Epithelial cell of prostate (primary cell): Measurements from ENCODE around the gene CNBP.
A peak's percentile ranks its signal among the peaks of the same experiment; 100 is the strongest.
"Not testable (repeated sequence)": the region's sequence is repeated elsewhere in the genome, so short reads cannot be mapped to it uniquely, and the experiment has no call there.

Experiments
- DNase-seq: peaks from one replicate; pipeline ENCODE4 v3.0.0-alpha.2; 2011; ENCODE audit warnings: low read depth, low spot score
- H3K27ac ChIP-seq: fragments of 450-650 bp; 2 replicates; pipeline ENCODE4 v1.5.1; 2017; ENCODE audit warnings: mild to moderate bottlenecking

Gene CNBP

DNA sequence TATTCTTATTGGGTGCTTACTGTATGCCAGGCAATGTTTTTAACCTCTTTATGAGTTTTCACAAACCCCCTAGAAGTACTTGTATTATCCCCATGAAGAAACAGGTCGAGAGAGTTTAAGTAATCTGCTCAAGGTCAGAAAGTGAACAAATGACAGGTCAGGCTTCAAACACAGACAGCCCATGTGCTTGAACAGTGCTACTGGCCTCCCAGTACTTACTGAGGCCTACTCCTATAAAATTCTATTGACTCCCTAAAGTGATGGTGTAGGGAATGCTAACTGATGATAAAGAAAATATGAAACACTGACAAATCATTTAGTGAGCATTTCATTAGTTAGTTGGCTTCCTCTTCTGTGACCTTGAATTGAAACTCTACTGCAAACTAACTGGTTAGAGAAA, 4.2 kb upstream of the CNBP start:
- no peak overlapping the region for H3K27ac ChIP-seq

DNA sequence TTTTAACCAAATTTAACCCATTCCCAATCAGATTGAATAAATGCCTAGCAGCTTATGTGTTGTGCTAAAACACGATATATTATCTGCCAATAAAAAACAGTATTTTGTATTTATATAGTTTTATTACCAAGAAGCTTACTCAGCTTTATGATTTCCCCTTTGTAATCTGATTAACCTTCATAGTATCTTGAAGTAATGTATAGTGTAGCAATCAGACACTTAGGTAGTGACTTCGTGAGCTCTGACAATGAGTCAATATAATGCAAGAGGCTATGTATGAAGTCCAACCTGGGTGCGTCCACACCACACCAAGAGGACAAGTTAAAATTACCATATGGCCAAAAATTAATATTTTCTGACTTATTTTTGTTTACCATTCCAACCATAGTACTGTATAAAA, 2.1 kb upstream of the CNBP start:
- peak overlapping the region; percentile 85 for H3K27ac ChIP-seq
- no peak for DNase-seq

More for the DNA sequence above, 4.2 kb upstream of the CNBP start:
- no peak for DNase-seq

DNA sequence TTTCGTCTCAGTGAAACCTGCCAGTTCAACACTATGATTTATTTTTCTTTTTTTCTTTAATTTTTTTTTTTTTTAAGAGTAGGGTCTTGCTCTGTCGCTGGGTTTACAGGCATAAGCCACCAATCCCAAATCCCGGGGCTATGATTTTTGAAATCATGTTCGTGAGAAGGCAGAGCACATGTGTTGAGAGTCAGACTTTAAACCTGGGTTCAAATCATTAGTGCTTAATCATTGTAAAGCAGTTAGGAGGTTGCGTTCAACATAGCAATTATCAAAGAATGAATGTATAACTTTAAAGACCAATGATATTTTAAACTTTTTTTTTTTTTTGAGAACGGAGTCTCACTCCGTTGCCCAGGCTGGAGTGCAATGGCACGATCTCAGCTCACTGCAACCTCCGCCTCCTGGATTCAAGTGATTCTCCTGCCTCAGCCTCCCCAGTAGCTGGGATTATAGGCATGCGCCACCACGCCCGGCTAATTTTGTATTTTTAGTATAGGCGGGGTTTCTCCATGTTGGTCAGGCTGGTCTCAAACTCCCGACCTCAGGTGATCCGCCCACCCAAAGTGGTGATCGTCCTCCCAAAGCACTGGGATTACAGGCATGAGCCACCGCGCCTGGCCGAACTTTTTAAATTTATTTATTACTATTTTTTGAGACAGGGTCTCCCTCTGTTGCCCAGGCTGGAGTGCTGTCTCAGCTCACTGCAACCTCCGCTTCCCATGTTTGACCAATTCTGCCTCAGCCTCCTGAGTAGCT, 1.3 kb upstream of the CNBP start:
- peak overlapping the region; percentile 85 for H3K27ac ChIP-seq
- not testable (repeated sequence) for DNase-seq

GRCh38 chr3:129184396-129184657, 631 bp upstream of the CNBP start:
- peak overlapping the region; percentile 85 for H3K27ac ChIP-seq
- DNase-seq = no peak

DNA sequence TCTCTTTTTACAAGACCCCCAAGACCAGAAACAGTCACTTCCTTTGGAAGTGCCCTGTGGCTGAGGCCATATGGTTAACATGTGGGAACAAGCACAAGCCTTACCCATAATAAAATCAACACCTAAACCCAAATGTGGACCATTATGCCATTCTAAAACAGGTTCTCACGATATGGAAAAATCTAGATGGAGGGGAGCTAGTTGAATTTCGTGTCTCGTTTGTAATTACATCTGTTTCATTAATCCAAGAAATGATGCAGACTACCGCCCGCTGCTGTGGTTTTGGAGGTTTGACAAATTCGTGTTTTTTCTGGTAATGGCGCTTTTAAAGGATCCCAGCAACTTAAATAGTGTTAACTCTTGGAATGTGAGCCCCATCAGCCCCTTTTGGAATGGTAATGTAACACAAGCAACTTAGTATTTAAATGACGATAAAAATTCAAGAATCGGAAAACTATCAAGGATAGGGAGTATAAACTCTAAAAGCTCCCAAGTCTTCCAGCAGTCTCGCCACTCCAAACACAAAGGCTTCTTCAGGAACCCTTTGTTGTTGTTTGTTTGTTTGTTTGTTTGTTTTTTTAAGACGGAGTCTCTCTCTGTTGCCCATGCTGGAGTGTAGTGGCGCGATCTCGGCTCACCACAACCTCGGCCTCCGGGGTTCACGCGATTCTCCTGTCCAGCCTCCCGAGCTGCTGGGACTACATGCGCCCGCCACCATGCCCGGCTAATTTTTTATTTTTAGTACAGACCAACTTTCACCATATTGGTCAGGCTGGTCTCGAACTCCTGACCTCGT, 1.1 kb downstream of the CNBP start:
- H3K27ac ChIP-seq = peak overlapping the region; percentile 85
- no peak for DNase-seq

GRCh38 chr3:129181819-129182218, 1.9 kb downstream of the CNBP start:
- no peak for DNase-seq
- H3K27ac ChIP-seq = peak overlapping the region; percentile 85

DNA sequence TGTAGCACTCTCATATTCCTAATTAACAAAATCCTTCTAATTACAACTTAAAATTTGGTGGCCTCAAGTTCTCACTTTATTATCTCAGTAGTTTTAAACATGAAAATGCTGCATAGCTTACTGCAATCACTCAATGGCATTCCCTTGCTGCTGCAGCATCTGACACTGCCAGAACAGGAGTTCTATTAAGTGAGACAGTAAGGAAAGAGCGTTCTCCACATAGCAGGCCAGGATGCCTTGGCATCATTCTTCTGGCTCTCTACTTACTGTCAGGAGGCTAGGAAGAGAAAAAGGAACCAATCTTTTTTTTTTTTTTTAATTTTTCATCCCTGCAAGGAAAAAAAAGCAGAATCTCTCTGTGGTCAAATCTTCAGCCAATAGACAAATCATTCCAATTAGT, 3.2 kb downstream of the CNBP start:
- no peak for DNase-seq
- H3K27ac ChIP-seq = peak overlapping the region; percentile 85

GRCh38 chr3:129176051-129176450, 7.6 kb downstream of the CNBP start:
- no peak for DNase-seq
- H3K27ac ChIP-seq = peak overlapping the region; percentile 85

- DNase-seq = no peak
- no peak overlapping the region for H3K27ac ChIP-seq
Measured at GRCh38 chr3:129173725-129174124, 10.0 kb downstream of the CNBP start.

DNA sequence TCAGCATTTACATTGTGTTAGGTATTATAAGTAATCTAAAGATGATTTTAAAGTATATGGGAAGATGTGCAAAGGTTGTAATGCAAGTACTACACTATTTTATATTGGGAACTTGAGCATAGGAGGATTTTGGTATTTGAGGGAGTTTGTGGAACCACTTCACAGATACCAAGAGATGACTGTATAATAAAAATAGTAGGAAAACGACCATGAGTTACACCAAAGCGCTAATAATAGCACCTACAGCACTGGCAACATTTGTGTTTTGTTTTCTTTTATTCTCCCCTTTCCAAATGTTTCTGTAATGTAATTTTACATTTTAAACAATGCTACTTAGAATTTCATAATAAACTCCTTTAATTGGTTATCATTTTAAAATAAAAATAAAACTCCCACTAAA, 10.5 kb downstream of the CNBP start:
- no peak overlapping the region for H3K27ac ChIP-seq
- no peak for DNase-seq

DNA sequence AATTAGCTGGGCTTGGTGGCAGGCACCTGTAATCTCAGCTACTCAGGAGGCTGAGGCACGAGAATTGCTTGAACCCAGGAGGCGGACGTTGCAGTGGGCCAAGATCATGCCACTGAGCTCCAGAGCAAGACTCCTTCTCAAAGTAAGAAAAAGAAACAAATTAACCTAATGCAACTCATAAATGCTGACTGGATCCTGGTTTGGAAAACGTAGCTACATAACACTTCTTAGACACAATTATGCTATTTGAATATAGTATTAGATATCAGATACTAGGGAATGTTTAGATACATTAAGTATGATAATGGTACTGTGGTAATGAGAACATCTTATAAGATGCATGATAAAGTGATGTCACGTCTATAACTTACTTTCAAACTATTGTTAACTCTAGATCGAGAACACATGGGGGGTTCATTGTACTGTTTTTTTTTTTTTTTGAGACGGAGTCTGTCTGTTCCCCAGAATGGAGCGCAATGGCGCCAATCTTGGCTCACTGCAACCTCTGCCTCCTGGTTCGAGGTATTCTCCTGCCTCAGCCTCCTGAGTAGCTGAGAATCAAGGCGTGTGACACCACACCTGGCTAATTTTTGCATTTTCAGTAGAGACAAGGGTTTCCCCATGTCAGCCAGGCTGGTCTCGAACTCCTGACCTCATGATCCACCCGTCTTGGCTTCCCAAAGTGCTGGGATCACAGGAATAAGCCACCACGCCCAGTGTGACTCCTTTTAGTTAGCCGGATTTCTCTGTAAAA, 16.9 kb downstream of the CNBP start:
- no peak overlapping the region for H3K27ac ChIP-seq
- no peak for DNase-seq

DNA sequence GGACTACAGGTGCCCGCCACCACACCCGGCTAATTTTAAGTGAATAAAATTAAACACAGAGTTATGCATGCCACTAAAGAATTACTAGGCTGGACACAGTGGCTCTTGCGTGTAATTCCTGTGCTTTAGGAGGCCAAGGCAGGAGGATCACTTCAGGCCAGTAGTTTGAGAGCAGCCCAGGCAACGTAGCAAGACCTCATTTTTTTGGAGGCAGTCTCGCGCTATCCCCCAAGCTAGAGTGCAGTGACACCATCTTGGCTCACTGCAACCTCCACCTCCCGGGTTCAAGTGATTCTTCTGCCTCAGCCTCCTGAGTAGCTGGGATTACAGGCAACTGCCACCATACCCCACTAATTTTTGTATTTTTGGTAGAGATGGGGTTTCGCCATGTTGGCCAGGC, 18.1 kb downstream of the CNBP start:
- H3K27ac ChIP-seq, DNase-seq: not testable (repeated sequence)

- no peak for DNase-seq
- no peak overlapping the region for H3K27ac ChIP-seq
Measured at GRCh38 chr3:129164500-129164899, 19.2 kb downstream of the CNBP start.

- peak overlapping the region; percentile 97 for H3K27ac ChIP-seq
- DNase-seq = no peak
Measured at GRCh38 chr3:129162729-129163579, 20.7 kb downstream of the CNBP start.

DNA sequence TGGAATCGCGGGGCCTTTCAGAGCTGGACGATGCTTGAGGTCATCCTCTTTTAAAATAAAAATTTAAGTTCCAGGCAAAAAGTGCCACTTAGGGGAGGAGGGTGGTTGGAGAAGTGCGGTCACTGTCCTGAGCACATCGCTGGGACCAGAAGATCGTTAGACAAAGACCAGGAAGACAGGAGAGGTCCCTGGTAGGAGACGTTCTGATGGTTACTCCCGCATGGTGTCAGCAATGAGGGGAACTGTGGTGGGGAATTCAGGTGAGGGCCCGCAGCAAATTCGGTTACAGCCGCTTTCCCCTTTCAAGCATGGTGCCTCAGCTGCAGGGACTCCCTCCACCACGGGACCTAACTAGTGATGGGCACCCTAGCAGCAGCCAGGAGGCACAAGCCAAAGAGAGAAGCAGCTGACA, 21.8 kb downstream of the CNBP start:
- peak overlapping the region; percentile 97 for H3K27ac ChIP-seq
- no peak for DNase-seq

GRCh38 chr3:129160891-129161859, 22.5 kb downstream of the CNBP start, which contains the start of gene ISY1:
ISY1 (minus strand) TSS chr3:129161063; CDS start chr3:129160975, 88 bp downstream.
- peak within 1 kb of the TSS; percentile 97 for H3K27ac ChIP-seq
- DNase-seq = peak; percentile 88

DNA sequence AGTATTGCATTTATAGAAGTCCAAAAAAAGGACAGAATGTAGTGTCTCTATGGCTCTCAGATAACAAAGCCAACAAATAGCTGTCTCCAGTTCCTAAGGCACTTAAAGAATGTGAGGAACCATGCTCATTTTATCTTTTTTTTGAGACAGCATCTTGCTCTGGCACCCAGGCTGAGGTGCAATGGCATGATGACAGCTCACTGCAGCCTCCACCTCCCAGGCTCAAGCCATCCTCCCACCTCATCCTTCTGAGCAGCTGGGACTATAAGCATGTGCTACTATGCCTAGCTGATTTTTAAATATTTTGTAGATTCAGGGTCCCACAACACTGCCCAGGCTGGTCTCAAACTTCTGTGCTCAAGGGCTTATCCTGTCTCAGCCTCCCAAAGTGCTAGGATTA, 38.9 kb downstream of the CNBP start:
- no peak for DNase-seq
- no peak overlapping the region for H3K27ac ChIP-seq

- H3K27ac ChIP-seq, DNase-seq: not testable (repeated sequence)
Measured at GRCh38 chr3:129141011-129141410, 42.7 kb downstream of the CNBP start.

DNA sequence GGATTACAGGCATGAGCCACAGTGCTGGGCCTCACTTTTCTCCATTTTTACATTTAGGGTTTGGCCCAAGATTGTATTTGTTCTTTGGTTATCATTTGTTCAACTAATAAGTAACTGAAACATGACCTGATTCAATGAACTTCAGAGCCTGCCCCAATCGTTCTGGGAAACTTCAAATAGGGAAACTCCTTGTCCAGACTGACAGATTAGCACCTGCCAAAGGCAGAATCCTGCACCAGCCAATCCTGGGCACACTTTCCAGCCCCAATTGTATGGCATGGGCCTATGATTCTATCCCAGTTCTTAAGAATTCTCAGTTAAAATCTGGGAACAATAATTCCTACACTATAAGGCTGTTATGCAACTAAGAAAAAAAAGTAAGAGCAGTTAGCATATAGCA, 43.8 kb downstream of the CNBP start:
- H3K27ac ChIP-seq = no peak overlapping the region
- DNase-seq = no peak
